Retinal pigment epithelial cell (primary cell): Measurements from ENCODE around the gene MED12.
A peak's percentile ranks its signal among the peaks of the same experiment; 100 is the strongest.
"Not testable (repeated sequence)": the region's sequence is repeated elsewhere in the genome, so short reads cannot be mapped to it uniquely, and the experiment has no call there.

Experiments
- DNase-seq: peaks from one replicate; pipeline ENCODE4 v3.0.0-alpha.2; 2010; ENCODE audit warnings: low read depth
- H3K4me3 ChIP-seq: 2 replicates; pipeline ENCODE4 v1.5.1; 2011; ENCODE audit warnings: mild to moderate bottlenecking, low read length, control low read depth, moderate library complexity
- TF ChIP-seq, protein P1 (sequence below): conservative IDR thresholded peaks from 2 replicates; pipeline ENCODE4 v1.5.1; 2011; ENCODE audit warnings: low read depth, low read length, control low read depth, inconsistent platforms

MED12 gene

DNA sequence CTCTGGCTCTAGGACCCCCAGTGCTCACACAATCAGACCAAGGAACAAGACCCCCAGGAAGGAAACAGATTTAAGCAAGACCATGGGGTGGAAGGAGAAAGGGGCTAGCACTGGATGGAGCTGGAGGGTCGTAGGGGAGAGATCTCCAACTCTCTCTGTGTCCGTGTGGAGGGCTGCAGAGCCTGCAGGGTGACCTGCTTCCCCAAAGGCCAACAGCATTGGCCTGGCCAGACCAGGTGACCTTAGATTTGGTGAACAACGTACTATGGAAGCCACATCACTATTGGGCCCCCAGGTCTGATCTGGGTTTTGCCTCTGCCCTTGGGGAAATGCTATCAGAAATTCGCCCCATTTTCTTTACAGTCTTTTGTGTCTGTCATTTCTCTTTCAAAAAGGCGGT lies 52.3 kb downstream of the MED12 start:
- no peak overlapping the region for H3K4me3 ChIP-seq
- TF ChIP-seq, protein P1, sequence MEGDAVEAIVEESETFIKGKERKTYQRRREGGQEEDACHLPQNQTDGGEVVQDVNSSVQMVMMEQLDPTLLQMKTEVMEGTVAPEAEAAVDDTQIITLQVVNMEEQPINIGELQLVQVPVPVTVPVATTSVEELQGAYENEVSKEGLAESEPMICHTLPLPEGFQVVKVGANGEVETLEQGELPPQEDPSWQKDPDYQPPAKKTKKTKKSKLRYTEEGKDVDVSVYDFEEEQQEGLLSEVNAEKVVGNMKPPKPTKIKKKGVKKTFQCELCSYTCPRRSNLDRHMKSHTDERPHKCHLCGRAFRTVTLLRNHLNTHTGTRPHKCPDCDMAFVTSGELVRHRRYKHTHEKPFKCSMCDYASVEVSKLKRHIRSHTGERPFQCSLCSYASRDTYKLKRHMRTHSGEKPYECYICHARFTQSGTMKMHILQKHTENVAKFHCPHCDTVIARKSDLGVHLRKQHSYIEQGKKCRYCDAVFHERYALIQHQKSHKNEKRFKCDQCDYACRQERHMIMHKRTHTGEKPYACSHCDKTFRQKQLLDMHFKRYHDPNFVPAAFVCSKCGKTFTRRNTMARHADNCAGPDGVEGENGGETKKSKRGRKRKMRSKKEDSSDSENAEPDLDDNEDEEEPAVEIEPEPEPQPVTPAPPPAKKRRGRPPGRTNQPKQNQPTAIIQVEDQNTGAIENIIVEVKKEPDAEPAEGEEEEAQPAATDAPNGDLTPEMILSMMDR: no peak
- no peak for DNase-seq

DNA sequence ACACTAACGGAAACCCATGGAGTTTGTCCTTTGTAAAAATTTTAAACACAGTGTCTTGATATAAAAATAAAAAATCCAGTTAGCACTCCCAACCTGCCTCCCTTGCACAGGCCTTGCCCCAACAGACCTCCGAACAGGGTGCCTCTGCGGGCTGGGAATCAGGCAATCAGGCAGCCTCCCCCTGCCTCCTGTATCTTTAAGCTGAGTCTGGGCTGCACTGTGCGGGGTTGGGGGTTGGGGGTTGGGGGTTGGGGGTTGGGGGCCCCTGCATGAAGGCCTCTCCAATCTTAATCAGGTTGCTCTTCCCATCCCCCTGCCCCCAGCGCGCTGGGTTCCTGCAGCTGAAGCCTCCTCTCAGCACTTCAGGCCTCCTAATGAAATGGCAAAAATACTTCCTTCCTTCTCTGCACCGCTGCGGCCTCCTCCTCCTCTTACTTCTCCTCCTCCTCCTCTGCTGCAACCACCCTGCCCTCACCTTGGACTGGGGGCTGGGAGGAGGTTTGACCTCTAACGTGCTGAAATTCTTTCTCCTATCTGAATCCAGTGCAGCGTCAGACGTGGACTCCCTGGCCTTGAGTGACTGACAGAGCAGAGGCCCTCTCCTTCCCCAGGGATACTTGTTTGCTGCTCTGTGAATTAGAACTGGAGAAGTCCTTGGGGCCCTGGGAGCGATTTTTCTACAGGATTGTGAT lies 52.9 kb downstream of the MED12 start:
- H3K4me3 ChIP-seq: no peak overlapping the region
- TF ChIP-seq, protein P1: no peak
- DNase-seq: no peak

DNA sequence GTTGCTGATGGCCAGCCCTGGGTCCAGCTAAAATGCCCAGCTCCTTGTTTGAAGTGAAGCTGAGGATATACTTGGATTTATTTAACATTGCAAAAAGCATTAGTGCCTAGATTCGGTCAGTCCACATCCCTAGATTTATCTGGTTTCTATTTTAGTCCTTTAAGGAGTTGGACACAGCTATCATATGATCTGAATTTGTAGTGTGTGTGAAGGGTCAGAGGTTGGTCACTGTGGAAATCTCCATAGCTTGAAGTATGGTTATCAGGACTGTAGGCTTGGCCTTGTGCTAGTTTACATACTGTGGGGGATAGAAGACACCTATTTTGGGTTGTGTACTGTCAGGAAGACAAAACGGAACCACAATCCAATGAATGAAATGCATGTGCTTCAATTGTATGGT lies 55.0 kb downstream of the MED12 start:
- H3K4me3 ChIP-seq: no peak overlapping the region
- TF ChIP-seq, protein P1: no peak
- no peak for DNase-seq

DNA sequence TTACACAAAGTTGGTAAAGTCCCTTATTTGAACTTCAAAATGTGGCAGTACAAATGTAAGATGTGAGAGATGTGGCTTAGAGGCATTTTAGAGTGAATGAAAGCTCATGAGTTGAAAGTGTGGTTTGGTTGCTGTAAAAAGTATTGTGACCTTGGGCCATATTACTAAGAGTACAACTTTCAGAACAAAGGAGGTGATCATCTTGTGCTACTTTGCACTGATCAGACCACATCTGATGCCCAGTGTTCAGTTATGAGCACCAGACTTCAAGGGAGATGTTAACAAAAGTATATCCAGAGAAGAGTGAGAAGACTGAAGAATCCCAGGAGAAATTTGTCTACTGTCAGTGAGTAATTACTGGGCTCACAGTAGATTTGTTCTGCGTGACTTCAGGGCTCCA lies 56.4 kb downstream of the MED12 start:
- TF ChIP-seq, protein P1: no peak
- no peak overlapping the region for H3K4me3 ChIP-seq
- no peak for DNase-seq

DNA sequence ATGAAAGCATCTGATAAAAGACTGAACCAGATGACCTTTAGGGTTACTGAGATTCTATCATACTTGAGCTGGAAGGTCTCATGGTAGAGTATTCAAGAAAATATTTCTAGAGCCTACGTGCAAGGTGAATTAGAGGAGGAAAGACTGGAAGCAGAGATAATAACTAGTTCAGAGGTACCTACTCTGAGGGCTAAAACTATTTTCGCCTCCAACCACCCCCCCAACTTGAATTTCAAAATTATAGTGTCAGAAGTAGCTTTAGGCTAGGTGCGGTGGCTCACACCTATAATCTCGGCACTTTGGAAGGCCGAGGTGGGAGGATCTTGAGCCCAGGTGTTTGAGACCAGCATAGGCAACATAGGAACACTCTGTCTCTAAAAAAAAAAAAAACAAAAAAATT lies 57.1 kb downstream of the MED12 start:
- TF ChIP-seq, protein P1: no peak
- DNase-seq: no peak
- no peak overlapping the region for H3K4me3 ChIP-seq

DNA sequence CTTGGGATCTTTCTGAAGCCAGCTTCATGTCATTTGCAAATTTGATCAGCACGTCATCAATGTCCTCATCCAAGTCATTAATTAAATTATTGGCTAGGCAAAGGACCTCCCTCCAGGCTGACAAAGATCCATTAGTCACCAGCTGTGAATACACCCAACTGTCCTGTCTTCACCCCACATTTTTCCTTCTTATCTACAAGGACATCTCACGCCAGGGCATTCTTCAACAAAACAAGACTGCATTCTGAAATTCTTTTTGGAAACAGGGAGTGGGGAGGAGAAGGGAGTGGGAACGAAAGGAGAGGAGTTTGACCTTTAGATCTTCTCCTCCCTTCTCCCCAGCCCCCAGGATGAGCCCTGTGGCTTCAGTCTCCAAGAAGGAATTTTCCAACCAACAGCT lies 58.9 kb downstream of the MED12 start:
- DNase-seq: no peak
- TF ChIP-seq, protein P1: no peak
- H3K4me3 ChIP-seq: no peak overlapping the region

DNA sequence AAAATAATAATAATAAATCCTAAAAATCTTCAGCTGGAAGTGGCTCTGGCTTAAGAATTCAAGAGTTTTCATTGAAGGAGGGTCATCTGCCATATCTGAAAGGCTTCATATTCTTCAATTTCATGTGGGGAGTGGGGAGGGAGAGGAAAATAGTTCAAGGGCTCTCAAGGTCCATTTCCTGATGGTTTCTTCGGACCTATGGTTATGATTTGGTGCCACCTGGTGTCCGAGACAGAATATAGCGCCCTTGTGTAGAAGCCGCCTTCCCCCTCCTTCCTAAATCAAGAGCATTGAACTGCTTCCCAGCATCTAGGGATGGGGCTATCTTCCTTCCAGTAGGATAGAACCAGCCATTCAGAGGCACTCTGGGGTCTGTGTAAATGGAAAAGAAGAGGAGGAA lies 60.5 kb downstream of the MED12 start:
- no peak for DNase-seq
- TF ChIP-seq, protein P1: peak; percentile 76
- H3K4me3 ChIP-seq: no peak overlapping the region

DNA sequence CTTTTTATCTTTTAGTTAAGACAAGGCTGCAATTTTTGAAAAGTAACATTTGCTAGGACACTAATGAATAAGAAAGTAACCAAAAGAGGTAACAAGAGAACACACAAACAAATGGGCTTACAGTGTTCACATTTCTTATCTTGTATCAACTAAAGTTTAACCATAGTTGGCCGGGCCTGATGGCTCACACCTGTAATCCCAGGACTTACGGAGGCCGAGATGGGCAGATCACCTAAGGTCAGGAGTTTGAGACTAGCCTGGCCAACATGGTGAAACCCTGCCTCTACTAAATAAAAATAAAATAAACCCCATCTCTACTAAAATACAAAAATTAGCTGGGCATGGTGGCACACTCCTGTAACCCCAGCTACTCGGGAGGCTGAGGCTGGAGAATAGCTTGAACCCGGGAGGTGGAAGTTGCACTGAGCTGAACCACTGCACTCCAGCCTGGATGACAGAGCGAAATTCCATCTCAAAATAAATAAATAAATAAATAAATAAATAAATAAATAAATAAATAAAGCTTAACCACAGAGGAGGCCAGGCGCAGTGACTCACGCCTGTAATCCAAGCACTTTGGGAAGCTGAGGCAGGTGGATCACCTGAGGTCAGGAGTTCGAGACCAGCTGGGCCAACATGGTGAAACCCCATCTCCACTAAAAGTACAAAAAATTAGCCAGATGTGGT lies 62.3 kb downstream of the MED12 start:
- not testable (repeated sequence) for H3K4me3 ChIP-seq, DNase-seq
